Esophagus squamous epithelium (tissue), 5 donors: ENCODE data around the gene PTPRG. TPM values are rescaled to one million over a fixed set of nuclear protein-coding genes. Genes with fewer than 3 reads are reported as not detected.

Experiments used
- DNase-seq: peaks from one replicate; lab custom pipeline; 2025; lab: John Stamatoyannopoulos, UW
- H3K27ac ChIP-seq, 4 donors: fragments of 200-600 bp; sonication (generic); one replicate each; pipeline ENCODE4 v1.5.1; 2016 to 2019; ENCODE audit warnings: mild to moderate bottlenecking in 1 of 4
- H3K27me3 ChIP-seq, 4 donors: fragments of 200-600 bp; sonication (generic); 1 replicate in 3 of 4; 2 replicates in 1 of 4; pipeline versions ENCODE4 v1.5.1 to v1.6.0; 2017 to 2021; ENCODE audit warnings: antibody characterized with exemption in 1 of 4
- H3K36me3 ChIP-seq, 3 donors: fragments of 200-600 bp; sonication (generic); one replicate each; pipeline ENCODE4 v1.5.1; 2016 to 2019
- H3K4me1 ChIP-seq, 3 donors: fragments of 200-600 bp; sonication (generic); one replicate each; pipeline ENCODE4 v1.5.1; 2017 to 2019
- H3K4me3 ChIP-seq, 4 donors: fragments of 200-600 bp; sonication (generic); 1 replicate in 3 of 4; 2 replicates in 1 of 4; pipeline ENCODE4 v1.5.1; 2016 to 2019; ENCODE audit warnings: mild to moderate bottlenecking in 2 of 4, moderate library complexity in 1 of 4
- H3K9me3 ChIP-seq, 3 donors: fragments of 200-600 bp; sonication (generic); one replicate each; pipeline ENCODE4 v1.5.1; 2016 to 2019
- CTCF ChIP-seq, 6 experiments: fragments of 450-650 bp in 4 of 6; fragments of 200-600 bp in 2 of 6; sonication (generic) in 2 of 6; IDR thresholded peaks; one replicate each; pipeline ENCODE4 v1.5.1; 2016 to 2019; ENCODE audit warnings: antibody characterized with exemption in 6 of 6, mild to moderate bottlenecking in 4 of 6, moderate library complexity in 4 of 6
- POLR2A ChIP-seq, 4 donors: fragments of 450-650 bp; IDR thresholded peaks; one replicate each; pipeline ENCODE4 v1.6.1; 2017; ENCODE audit warnings: antibody characterized with exemption in 4 of 4, mild to moderate bottlenecking in 4 of 4, moderate library complexity in 3 of 4
- WGBS, 2 donors: methylation state at CpG; one replicate each; pipeline ENCODE4 v1.1.5; 2018; 5-methylcytosine and 5-hydroxymethylcytosine counted together
- intact Hi-C: fragments of 100-400 bp; cut with DNase I; formaldehyde crosslinking; loops from one replicate; pipeline ENCODE4 v1.15.0; 2022
- total RNA-seq, 4 donors: library from RNA; depleted of rRNA; stranded (reverse); fragments of >200 nt; gene quantifications; one replicate each; pipeline ENCODE4 v1.1.0, GENCODE V29; 2016
- donor health status: DM: yes; HTN: yes; CAD: no.

PTPRG gene
- total RNA-seq, 4 donors from 2014 or later, result 3.7 to 42.2 (median 15.2) TPM

DNA sequence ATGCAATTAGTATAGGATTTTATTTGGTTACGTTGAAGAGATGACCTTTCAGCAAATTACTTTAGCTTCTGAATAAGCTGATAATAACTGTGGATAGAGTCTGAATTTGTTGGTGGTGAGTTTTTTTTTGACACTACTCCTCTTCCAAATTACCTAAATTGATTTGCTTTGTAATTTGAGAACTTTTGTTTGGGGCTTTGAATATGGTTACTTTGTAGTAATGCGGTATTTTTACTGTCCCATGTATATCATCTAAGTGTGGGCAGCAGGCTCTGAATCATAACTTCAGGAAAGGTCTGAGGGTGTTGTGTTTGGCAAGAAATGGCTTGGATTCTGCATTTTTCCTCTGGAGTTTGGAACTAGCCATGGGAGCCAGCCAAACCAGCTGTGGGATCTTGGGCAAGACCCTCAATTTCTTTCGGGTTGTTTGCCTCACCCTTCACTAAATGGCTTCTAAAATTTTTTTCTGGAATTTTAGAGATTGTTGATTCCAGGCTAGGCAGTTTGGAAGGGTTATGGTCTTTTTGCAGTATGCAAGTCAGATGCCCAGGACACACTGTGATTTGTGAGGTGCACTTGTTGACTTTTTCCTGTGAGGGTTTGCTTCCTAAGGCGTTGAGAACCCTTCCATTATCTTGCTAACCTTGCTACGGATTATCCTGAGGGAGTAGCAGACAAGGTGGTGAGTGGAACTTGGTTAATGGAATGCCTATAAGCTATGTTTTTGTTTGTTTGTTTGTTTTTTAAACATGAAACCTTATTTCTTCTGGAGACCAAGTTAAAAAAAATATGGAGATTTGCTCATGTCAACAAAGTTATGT is 10.4 kb downstream of the PTPRG start:
- intact Hi-C loops, result no loop called here
- Histone ChIP-seq H3K27ac (no peak overlapping the region), H3K27me3 (no peaks in the 10 kb centered on the region), H3K36me3 (no peaks in the 10 kb centered on the region), H3K4me3 (no peak overlapping the region), H3K9me3 (no peaks in the 10 kb centered on the region), H3K4me1 (peaks cover 0 to 11% (median 0%) of the 10 kb centered on the region in 3 donors)
- WGBS, 2 donors, result 77 to 90% methylated on average over 4 to 5 of the region's 5 CpGs
- TF ChIP-seq CTCF (IDR thresholded peaks at IDR 0.05) (no peak), POLR2A (IDR thresholded peaks at IDR 0.05) (no peak)
- DNase-seq, result no peak

DNA sequence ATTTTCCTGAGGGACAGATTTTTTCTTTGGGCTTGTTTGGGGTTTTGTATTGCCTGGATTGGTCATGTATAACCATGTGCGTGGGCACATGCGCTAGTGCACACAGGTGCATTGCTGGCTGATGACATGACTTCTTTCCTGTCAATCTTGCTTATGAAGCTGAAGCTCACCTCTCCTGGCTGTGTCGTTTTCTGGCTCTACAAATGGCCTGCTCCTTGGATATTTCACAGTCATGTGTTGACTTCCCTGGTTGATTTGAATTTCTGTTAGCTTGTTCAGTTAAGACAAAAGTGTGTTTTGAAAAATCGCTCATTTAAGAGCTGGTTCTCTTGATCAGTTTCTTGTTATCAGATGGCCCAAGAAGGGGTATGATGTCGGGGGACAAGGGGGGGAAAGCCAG is 11.5 kb downstream of the PTPRG start:
- Histone ChIP-seq H3K27me3 (no peaks in the 10 kb centered on the region), H3K36me3 (no peaks in the 10 kb centered on the region), H3K27ac (no peak overlapping the region), H3K9me3 (no peaks in the 10 kb centered on the region), H3K4me1 (peaks cover 0 to 11% (median 0%) of the 10 kb centered on the region in 3 donors), H3K4me3 (no peak overlapping the region)
- no peak for TF ChIP-seq CTCF (IDR thresholded peaks at IDR 0.05)
- TF ChIP-seq POLR2A (IDR thresholded peaks at IDR 0.05), result no peak
- DNase-seq, result no peak
- WGBS, 2 donors, result 90 to 91% methylated on average over 5 of the region's 5 CpGs
- intact Hi-C loops, result no loop called here

DNA sequence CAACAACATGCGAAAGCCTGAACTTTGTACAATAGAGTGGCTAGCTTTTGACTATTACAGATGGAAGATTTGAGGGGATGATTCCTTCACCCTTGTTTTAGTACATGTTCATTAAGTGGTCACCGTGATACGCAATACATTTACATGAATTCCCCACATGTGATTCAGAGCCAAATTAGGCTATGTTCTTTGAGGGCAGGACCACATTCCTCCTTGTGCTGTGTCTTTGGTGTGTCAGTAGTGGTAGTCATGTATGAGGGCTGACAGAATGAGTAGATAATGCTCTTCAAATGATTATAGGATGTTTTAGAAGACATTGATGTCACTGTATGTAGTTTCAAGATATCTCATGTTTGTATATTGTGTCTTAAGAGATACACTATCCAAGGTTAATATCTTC is 12.1 kb downstream of the PTPRG start:
- no peak for TF ChIP-seq POLR2A (IDR thresholded peaks at IDR 0.05)
- no peak for TF ChIP-seq CTCF (IDR thresholded peaks at IDR 0.05)
- intact Hi-C loops, result no loop called here
- Histone ChIP-seq H3K36me3 (no peaks in the 10 kb centered on the region), H3K27ac (no peak overlapping the region), H3K4me1 (peaks cover 0 to 11% (median 0%) of the 10 kb centered on the region in 3 donors), H3K27me3 (no peaks in the 10 kb centered on the region), H3K9me3 (no peaks in the 10 kb centered on the region), H3K4me3 (no peak overlapping the region)
- WGBS, 2 donors, result 59% methylated on average over 3 of the region's 3 CpGs
- no peak for DNase-seq

DNA sequence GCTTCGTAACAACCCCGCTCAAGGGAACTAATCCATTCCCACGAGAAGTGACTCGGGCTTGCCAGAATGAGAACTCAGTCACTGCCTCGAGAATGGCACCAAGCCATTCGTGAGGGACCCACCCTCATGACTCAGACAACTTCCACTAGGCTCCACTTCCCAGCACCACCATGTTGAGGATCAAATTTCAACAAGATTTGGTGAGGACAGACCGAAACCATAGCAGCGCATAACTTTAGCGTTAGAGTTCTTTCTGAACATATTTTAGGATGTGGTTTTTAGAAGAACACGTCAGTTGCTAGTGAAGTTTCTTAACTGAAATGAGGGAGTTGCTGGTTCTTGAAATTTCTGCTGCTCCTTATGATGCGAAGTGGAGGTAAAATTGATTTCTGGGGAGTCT is 13.5 kb downstream of the PTPRG start:
- DNase-seq, result no peak
- H3K27me3 ChIP-seq, result no peaks in the 10 kb centered on the region
- H3K4me1 ChIP-seq, result peaks cover 0 to 11% (median 0%) of the 10 kb centered on the region in 3 donors
- intact Hi-C loops, result no loop called here
- no peaks in the 10 kb centered on the region for H3K36me3 ChIP-seq
- TF ChIP-seq CTCF (IDR thresholded peaks at IDR 0.05) (no peak), POLR2A (IDR thresholded peaks at IDR 0.05) (no peak)
- no peaks in the 10 kb centered on the region for H3K9me3 ChIP-seq
- no peak overlapping the region for H3K27ac ChIP-seq
- no peak overlapping the region for H3K4me3 ChIP-seq
- WGBS, 2 donors, result 71 to 78% methylated on average over 9 to 11 of the region's 11 CpGs

DNA sequence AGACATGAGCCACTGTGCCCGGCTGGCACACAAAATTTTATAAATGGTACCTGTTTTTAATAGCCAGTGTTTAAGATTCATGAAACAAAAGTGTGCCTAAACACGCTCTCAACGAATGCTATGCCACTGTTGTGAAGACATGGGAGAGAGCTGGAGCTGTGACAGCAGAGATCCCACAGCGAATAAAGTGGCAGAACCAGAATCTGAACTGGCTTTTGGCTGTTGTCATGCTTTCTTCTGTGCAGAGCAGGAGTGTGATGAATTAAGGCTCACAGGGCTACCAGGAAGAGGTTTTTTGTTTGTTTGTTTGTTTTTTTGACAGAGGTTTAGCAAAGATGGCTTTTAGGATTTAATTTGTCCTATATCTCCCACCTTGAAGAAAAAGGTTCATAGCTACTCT is 14.5 kb downstream of the PTPRG start:
- intact Hi-C loops, result no loop called here
- Histone ChIP-seq H3K27ac (no peak overlapping the region), H3K4me3 (no peak overlapping the region), H3K36me3 (no peaks in the 10 kb centered on the region), H3K4me1 (peaks cover 0 to 11% (median 0%) of the 10 kb centered on the region in 3 donors), H3K9me3 (no peaks in the 10 kb centered on the region), H3K27me3 (no peaks in the 10 kb centered on the region)
- no peak for DNase-seq
- TF ChIP-seq POLR2A (IDR thresholded peaks at IDR 0.05), result no peak
- TF ChIP-seq CTCF (IDR thresholded peaks at IDR 0.05), result no peak
- WGBS, 2 donors, result 56 to 59% methylated on average over 4 of the region's 4 CpGs
